ENCODE results near the gene HSD17B13. TPM values are rescaled to one million over a fixed set of nuclear protein-coding genes. Genes with fewer than 3 reads are reported as not detected.

HSD17B13 gene
- total RNA-seq (0.18 TPM in 1 of 2 replicates, not detected in the other), polyA plus RNA-seq (1.0 TPM in 1 of 2 replicates, not detected in the other)

- no peak for TF ChIP-seq CTCF (IDR thresholded peaks at IDR 0.05; ENCODE audit: low read depth, low read length)
These were observed at the start of gene HSD17B13 for GRCh38 chr4:87322754-87323153. TSS of gene HSD17B13 (minus strand) at chr4:87322882. CDS start at chr4:87322841, 41 bp downstream.

GRCh38 chr4:87370068-87370467, 47.4 kb upstream of the HSD17B13 start:
- no peak for TF ChIP-seq CTCF (IDR thresholded peaks at IDR 0.05; ENCODE audit: low read depth, low read length)
- no peaks in the 10 kb centered on the region for H3K9me3 ChIP-seq (ENCODE audit: low read depth)
- no peak for DNase-seq (ENCODE audit: low read depth in 1 of 2, low spot score in 1 of 2)
- no peaks in the 10 kb centered on the region for H3K4me1 ChIP-seq (ENCODE audit: low read depth)
- no peak overlapping the region for H3K27ac ChIP-seq
- H3K4me3 ChIP-seq, result no peak overlapping the region
- H3K36me3 ChIP-seq, result peaks cover 8% of the 10 kb centered on the region
- H3K27me3 ChIP-seq, result no peaks in the 10 kb centered on the region

More at GRCh38 chr4:87322754-87323153, at the start of gene HSD17B13:
- DNase-seq (ENCODE audit: low read depth in 1 of 2, low spot score in 1 of 2), result no peak
- Histone ChIP-seq H3K36me3 (no peaks in the 10 kb centered on the region), H3K4me1 (ENCODE audit: low read depth) (peaks cover 5% of the 10 kb centered on the region), H3K27me3 (no peaks in the 10 kb centered on the region), H3K27ac (no peak within 1 kb of the TSS), H3K9me3 (ENCODE audit: low read depth) (no peaks in the 10 kb centered on the region), H3K4me3 (no peak within 1 kb of the TSS)

- no peaks in the 10 kb centered on the region for H3K27me3 ChIP-seq
These were observed 44.0 kb upstream of the HSD17B13 start for GRCh38 chr4:87366521-87367162.

GRCh38 chr4:87365348-87365747, 42.7 kb upstream of the HSD17B13 start:
- Histone ChIP-seq H3K4me1 (ENCODE audit: low read depth) (no peaks in the 10 kb centered on the region), H3K27ac (no peak overlapping the region), H3K9me3 (ENCODE audit: low read depth) (no peaks in the 10 kb centered on the region), H3K4me3 (no peak overlapping the region), H3K27me3 (no peaks in the 10 kb centered on the region), H3K36me3 (peaks cover 5% of the 10 kb centered on the region)
- no peak for TF ChIP-seq CTCF (IDR thresholded peaks at IDR 0.05; ENCODE audit: low read depth, low read length)
- no peak for DNase-seq (ENCODE audit: low read depth in 1 of 2, low spot score in 1 of 2)

More at GRCh38 chr4:87366521-87367162, 44.0 kb upstream of the HSD17B13 start:
- Histone ChIP-seq H3K36me3 (peaks cover 5% of the 10 kb centered on the region), H3K27ac (no peak overlapping the region), H3K4me1 (ENCODE audit: low read depth) (no peaks in the 10 kb centered on the region), H3K9me3 (ENCODE audit: low read depth) (no peaks in the 10 kb centered on the region), H3K4me3 (no peak overlapping the region)
- no peak for TF ChIP-seq CTCF (IDR thresholded peaks at IDR 0.05; ENCODE audit: low read depth, low read length)
- DNase-seq (ENCODE audit: low read depth in 1 of 2, low spot score in 1 of 2), result no peak

- Histone ChIP-seq H3K36me3 (peaks cover 5% of the 10 kb centered on the region), H3K27me3 (no peaks in the 10 kb centered on the region), H3K9me3 (ENCODE audit: low read depth) (no peaks in the 10 kb centered on the region), H3K4me1 (ENCODE audit: low read depth) (no peaks in the 10 kb centered on the region), H3K4me3 (no peak overlapping the region), H3K27ac (no peak overlapping the region)
- TF ChIP-seq CTCF (IDR thresholded peaks at IDR 0.05; ENCODE audit: low read depth, low read length), result no peak
- DNase-seq (ENCODE audit: low read depth in 1 of 2, low spot score in 1 of 2), result no peak
These were observed 40.9 kb upstream of the HSD17B13 start for GRCh38 chr4:87363552-87363951.
